ENCODE data around the gene KIAA1614.

The KIAA1614 gene

DNA sequence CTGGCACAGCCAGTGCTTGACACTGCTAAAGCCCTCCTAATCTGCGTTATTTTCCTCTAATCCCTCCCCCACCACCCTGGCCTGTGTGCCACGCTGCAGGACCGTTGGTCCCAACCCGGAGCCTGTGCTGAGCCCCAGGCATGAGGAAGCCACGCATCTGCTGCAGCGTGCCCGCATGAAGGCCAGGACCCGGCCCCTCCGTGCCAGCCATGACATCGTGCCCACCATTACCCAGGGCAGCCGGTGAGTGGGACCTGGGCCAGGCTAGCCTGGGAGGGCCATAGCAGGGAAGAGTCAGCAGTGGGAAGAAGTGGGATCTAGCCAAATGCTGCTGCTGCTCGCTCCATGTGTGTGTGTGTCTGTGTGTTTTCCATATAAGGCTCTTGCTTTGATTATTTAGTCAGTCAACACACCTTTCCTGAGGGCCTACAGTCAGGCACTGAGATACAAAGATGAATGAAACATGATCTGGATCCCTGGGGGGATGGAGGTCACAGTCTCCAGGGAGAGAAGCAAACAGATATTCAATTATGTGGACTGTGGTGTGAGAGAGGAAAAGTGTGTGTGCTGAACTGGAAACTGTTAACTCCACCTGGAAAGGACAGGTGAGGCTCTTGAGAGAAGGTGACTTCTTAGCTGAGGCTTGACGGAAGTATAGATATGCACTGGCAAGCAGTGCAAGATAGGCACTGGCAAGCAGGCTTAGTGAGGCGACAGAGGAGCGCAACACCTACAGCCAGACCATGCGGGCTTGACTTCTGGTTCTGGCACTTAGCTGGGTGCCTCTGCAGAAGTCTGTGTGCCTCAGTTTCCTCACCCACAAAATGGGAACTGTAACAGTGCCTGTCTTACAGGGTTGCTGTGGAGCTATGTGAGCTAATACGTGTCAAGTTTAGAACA, 15.9 kb downstream of the KIAA1614 start:
- no peak for TF ChIP-seq EZH2 (optimal IDR thresholded peaks at IDR 0.05; ENCODE audit: low read depth, low read length)
- TF ChIP-seq EZH2phosphoT487 (IDR thresholded peaks at IDR 0.05; ENCODE audit: low read length): no peak
- TF ChIP-seq, protein P1, sequence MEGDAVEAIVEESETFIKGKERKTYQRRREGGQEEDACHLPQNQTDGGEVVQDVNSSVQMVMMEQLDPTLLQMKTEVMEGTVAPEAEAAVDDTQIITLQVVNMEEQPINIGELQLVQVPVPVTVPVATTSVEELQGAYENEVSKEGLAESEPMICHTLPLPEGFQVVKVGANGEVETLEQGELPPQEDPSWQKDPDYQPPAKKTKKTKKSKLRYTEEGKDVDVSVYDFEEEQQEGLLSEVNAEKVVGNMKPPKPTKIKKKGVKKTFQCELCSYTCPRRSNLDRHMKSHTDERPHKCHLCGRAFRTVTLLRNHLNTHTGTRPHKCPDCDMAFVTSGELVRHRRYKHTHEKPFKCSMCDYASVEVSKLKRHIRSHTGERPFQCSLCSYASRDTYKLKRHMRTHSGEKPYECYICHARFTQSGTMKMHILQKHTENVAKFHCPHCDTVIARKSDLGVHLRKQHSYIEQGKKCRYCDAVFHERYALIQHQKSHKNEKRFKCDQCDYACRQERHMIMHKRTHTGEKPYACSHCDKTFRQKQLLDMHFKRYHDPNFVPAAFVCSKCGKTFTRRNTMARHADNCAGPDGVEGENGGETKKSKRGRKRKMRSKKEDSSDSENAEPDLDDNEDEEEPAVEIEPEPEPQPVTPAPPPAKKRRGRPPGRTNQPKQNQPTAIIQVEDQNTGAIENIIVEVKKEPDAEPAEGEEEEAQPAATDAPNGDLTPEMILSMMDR (IDR thresholded peaks at IDR 0.05; ENCODE audit: low read length): no peak
- Histone ChIP-seq H3K9me2 (replicated peaks; ENCODE audit: insufficient read depth, low read length) (no peaks in the 10 kb centered on the region), H3K36me3 (replicated peaks; ENCODE audit: insufficient read depth, low read length) (no peaks in the 10 kb centered on the region), H3K79me2 (ENCODE audit: low read length) (no peaks in the 10 kb centered on the region), H3K27ac (ENCODE audit: low read length) (no peak overlapping the region), H3K9ac (ENCODE audit: low read length) (no peak overlapping the region), H3K9me3 (replicated peaks; ENCODE audit: insufficient read depth, low read length) (no peaks in the 10 kb centered on the region), H3F3A (ENCODE audit: insufficient read depth, low read length) (no peaks in the 10 kb centered on the region), H3K27me3 (replicated peaks; ENCODE audit: insufficient read depth, low read length) (no peaks in the 10 kb centered on the region), H2AFZ (ENCODE audit: low read length) (no peak overlapping the region), H3K4me2 (ENCODE audit: low read depth, low read length) (no peak overlapping the region), H3K4me1 (ENCODE audit: low read length) (no peaks in the 10 kb centered on the region), H4K20me1 (ENCODE audit: insufficient read depth, low read length) (no peaks in the 10 kb centered on the region), H3K4me3 (ENCODE audit: low read length) (no peak overlapping the region)
- DNase-seq: no peak

DNA sequence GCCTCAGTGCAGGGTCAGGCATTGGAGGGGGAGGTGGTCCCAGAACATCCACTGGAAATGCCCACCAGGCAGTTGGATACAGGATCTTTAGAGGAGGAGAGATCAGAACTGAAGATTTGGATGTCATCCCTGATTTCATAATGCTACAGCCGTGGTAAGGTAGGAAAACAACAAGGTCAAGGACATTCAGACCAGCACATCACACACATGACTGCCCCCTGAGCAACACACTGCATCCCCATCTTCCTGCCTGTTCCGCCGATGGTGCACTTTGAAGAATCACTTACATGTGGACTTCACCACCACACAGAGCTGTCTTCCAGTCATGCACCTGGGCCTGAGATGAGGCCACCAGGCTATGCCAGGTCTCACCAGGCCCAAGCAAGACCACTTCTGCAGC, 16.7 kb downstream of the KIAA1614 start:
- Histone ChIP-seq H3K4me1 (ENCODE audit: low read length) (no peaks in the 10 kb centered on the region), H3F3A (ENCODE audit: insufficient read depth, low read length) (no peaks in the 10 kb centered on the region), H3K27me3 (replicated peaks; ENCODE audit: insufficient read depth, low read length) (no peaks in the 10 kb centered on the region), H3K27ac (ENCODE audit: low read length) (no peak overlapping the region), H3K4me2 (ENCODE audit: low read depth, low read length) (no peak overlapping the region), H4K20me1 (ENCODE audit: insufficient read depth, low read length) (no peaks in the 10 kb centered on the region), H3K4me3 (ENCODE audit: low read length) (no peak overlapping the region), H3K9ac (ENCODE audit: low read length) (no peak overlapping the region), H2AFZ (ENCODE audit: low read length) (no peak overlapping the region), H3K9me2 (replicated peaks; ENCODE audit: insufficient read depth, low read length) (no peaks in the 10 kb centered on the region), H3K9me3 (replicated peaks; ENCODE audit: insufficient read depth, low read length) (no peaks in the 10 kb centered on the region), H3K79me2 (ENCODE audit: low read length) (no peaks in the 10 kb centered on the region), H3K36me3 (replicated peaks; ENCODE audit: insufficient read depth, low read length) (no peaks in the 10 kb centered on the region)
- TF ChIP-seq EZH2 (optimal IDR thresholded peaks at IDR 0.05; ENCODE audit: low read depth, low read length): no peak
- no peak for TF ChIP-seq EZH2phosphoT487 (IDR thresholded peaks at IDR 0.05; ENCODE audit: low read length)
- TF ChIP-seq, protein P1 (IDR thresholded peaks at IDR 0.05; ENCODE audit: low read length): no peak
- DNase-seq: no peak

DNA sequence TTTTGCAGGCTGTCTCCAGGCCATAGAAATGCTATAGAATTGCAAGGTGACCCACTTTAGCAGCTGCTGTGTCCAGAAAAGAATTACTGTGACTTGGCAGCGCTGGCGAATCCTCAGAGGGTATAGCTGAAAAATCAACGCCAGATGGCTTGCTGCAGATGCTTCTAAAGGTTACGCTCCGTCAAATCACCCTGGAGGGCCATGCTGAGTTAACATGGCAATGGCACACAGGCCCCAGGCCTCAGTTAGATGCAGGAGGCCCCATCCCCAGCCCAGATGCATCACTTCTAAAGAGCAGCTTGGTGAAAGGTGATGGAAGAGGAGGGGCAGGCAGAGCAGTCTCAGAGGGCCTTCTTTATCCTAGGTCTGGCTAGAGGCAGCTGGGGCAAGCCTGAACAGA, 18.0 kb downstream of the KIAA1614 start:
- TF ChIP-seq EZH2 (optimal IDR thresholded peaks at IDR 0.05; ENCODE audit: low read depth, low read length) (no peak), EZH2phosphoT487 (IDR thresholded peaks at IDR 0.05; ENCODE audit: low read length) (no peak)
- TF ChIP-seq, protein P1 (IDR thresholded peaks at IDR 0.05; ENCODE audit: low read length): no peak
- no peak for DNase-seq
- Histone ChIP-seq H3K9me3 (replicated peaks; ENCODE audit: insufficient read depth, low read length) (no peaks in the 10 kb centered on the region), H3K4me3 (ENCODE audit: low read length) (no peak overlapping the region), H3K9me2 (replicated peaks; ENCODE audit: insufficient read depth, low read length) (no peaks in the 10 kb centered on the region), H3K4me1 (ENCODE audit: low read length) (no peaks in the 10 kb centered on the region), H3K36me3 (replicated peaks; ENCODE audit: insufficient read depth, low read length) (no peaks in the 10 kb centered on the region), H3K79me2 (ENCODE audit: low read length) (no peaks in the 10 kb centered on the region), H3F3A (ENCODE audit: insufficient read depth, low read length) (no peaks in the 10 kb centered on the region), H2AFZ (ENCODE audit: low read length) (no peak overlapping the region), H3K27ac (ENCODE audit: low read length) (no peak overlapping the region), H3K9ac (ENCODE audit: low read length) (no peak overlapping the region), H3K27me3 (replicated peaks; ENCODE audit: insufficient read depth, low read length) (no peaks in the 10 kb centered on the region), H4K20me1 (ENCODE audit: insufficient read depth, low read length) (no peaks in the 10 kb centered on the region), H3K4me2 (ENCODE audit: low read depth, low read length) (no peak overlapping the region)

All from MM.1S (cell line).